Suppressor macrophage treated with lipopolysaccharide for 1 hour (primary cell): ENCODE results near the gene LZTFL1.

Experiments used
- DNase-seq, 3 donors: peaks; one replicate each; pipeline ENCODE4 v3.0.0-alpha.2; 2020 to 2022

LZTFL1 gene

DNA sequence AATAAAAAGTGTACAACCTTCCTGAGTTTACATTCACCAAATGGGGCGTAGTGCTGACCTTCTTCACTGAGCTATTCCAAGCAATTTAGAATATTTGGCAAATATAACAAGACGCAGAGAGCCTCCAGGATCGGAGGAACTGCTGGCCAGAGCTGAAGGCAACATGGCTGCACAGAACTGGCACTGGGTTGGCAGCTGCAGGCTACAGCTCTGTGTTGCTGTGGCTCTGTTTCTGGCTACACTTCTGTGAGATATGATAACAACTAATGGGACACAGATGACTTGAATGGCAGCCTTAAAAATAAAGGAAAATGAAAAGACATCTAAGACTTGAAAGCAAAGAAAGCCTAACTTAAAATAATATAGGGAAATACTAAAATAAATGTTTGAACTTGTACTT, 34.8 kb downstream of the LZTFL1 start:
- no peak for DNase-seq

GRCh38 chr3:45806072-45806471, 35.8 kb downstream of the LZTFL1 start:
- no peak for DNase-seq

- DNase-seq = no peak
Measured at GRCh38 chr3:45803252-45803935, 38.5 kb downstream of the LZTFL1 start.

- no peak for DNase-seq
Measured at GRCh38 chr3:45802146-45802545, 39.8 kb downstream of the LZTFL1 start.

GRCh38 chr3:45800611-45801010, 41.3 kb downstream of the LZTFL1 start:
- no peak for DNase-seq

- DNase-seq = no peak
Measured at GRCh38 chr3:45799586-45799985, 42.3 kb downstream of the LZTFL1 start.

DNA sequence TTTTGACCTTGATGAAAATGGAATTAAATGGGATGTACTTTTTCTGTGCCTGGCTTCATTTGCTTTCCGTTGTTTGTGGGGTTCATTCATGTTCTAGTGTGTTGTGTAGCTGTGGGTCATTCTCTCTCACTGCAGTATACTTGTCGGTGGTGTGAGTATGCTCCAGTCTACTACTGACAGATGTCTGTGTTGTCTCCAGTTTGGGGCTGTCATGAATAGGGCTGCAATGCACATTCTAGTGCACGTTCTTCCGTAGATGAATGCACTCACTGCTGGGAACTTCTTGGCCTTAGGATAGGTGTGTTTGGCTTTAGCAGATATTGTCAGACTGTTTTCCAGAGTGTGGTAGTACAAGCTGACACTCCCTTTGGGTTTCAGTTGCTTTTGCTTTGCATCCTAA, 43.9 kb downstream of the LZTFL1 start:
- no peak for DNase-seq

- no peak for DNase-seq
Measured at GRCh38 chr3:45796902-45797637, 44.8 kb downstream of the LZTFL1 start.

- peak in 2 of 3 donors; percentile 29 to 46 for DNase-seq
Measured at GRCh38 chr3:45795882-45796765, 45.8 kb downstream of the LZTFL1 start, which contains the start of gene SLC6A20. Gene SLC6A20, minus strand, starts transcription at chr3:45796536. Its CDS starts 117 bp downstream, at chr3:45796419.

DNA sequence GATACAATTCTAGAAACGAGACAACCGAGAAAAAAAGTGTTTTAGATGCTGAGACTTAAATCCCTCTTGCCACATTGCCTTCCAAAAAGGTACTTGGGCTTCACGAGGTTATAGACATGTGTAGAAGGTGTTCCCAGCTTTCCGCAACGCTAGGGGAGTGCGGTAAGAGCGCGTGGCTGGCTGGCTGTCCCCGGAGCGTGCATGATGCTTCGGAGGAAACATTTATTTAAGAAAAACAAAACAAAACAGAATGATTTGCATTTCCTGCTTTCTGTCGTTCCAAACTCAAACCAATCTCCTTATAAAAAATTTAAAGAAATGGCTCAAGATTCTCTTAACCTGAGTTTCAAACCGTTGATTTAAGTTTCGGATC, 46.4 kb downstream of the LZTFL1 start:
- peak in 1 of 3 donors; percentile 2 for DNase-seq

- no peak for DNase-seq
Measured at GRCh38 chr3:45794660-45795059, 47.3 kb downstream of the LZTFL1 start.

DNA sequence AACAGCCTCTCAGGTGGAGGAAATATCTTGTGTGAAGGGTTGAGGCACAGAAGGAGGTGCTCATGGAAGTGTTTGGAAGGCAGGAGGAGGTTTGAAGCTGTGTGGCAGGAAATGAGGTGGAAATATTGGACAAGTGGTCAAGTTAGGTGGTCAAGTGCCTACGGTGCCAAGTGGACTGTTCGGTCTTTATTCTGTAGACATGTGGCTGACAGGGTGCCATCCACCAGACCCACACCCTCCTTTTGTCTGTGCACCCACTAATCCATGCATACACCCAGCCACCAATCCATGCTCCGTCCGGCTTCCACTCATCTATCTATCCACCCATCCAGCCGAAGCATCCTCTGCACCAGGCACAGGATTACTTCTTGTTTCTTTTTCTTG, 47.8 kb downstream of the LZTFL1 start:
- DNase-seq = no peak

DNA sequence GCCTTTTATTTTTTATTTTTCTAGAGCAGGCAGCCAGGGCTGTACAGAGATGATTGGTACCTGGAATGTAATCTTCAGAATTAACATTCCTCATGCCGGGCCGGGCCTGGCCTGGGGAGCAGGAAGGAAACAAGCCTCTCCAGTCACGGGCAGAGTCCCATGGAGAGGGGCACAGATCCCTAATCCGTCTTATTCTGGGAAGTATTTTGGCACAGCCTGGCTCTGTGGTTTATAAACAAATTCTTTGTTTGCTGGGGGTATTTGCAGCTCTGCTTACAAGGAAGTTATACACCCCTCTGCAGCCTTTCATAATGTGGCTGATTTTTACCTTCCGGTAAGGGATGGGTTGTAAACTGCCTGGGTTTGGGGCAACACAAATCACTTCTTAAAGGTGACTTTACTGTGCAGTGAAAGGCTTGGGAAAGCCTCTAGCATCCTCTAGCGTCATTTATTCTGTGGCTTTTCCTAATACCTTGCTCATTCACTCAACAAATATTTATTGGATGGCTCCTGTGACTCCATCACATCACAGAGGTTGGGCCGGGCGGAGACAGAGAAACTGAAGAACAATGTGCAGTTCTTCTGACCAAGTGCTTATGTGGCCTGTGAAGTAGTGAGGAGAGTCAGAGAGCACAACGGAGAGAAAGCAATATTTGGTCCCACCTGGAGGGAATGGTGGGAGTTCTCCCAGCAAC, 48.3 kb downstream of the LZTFL1 start:
- no peak for DNase-seq

GRCh38 chr3:45792516-45793172, 49.3 kb downstream of the LZTFL1 start:
- no peak for DNase-seq

- no peak for DNase-seq
Measured at GRCh38 chr3:45792036-45792435, 49.9 kb downstream of the LZTFL1 start.

DNA sequence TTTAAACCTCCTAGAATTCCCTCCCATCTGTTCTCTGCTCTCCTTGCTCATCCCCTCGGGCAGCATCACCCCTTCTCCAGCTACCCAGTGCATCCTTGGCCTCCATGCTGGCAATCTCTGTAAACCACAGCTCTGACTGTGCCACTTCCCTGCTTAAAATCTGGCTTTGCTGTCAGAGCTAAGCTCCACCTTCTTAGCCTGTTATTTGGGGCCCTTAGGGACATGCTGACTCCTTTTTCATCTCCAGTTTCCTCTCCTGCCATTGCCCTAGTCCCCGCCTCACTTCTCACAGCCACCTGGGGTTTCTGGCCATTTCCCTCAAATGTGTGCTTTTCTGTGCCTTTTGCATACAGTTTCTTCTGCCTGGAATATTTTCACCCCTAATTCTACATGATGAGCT, 51.3 kb downstream of the LZTFL1 start:
- DNase-seq = no peak

DNA sequence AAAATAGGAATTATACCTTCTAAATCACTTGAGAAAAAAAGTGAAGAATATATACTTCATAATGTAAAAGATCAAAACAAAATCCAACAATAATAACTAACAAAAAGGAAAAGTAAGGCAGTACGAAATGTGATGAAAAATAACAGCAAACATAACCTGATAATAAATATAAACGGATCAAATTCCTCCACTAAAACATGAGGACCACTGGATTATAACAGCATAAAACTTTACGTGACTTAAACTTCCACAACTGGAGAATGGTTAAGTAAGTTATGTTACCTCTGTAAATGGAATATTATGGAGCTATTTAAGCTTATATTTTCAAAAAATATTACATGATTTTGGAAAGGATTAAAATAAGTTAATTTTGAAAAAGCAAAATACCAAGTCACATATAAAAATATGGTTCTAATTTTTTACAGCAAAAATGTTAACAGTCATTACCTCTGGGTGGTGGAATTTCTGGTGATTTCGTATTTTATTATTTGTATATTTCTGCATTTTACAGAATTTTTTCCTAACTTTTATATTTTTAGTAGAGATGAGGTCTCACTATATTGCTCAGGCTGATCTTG, 52.6 kb downstream of the LZTFL1 start:
- DNase-seq = no peak

- DNase-seq = no peak
Measured at GRCh38 chr3:45787551-45787950, 54.4 kb downstream of the LZTFL1 start.

GRCh38 chr3:45786801-45787495, 55.0 kb downstream of the LZTFL1 start:
- no peak for DNase-seq

- DNase-seq = no peak
Measured at GRCh38 chr3:45785605-45786150, 56.2 kb downstream of the LZTFL1 start.

GRCh38 chr3:45783667-45784066, 58.3 kb downstream of the LZTFL1 start:
- no peak for DNase-seq
